ENCODE data around the gene IMPDH2.

Gene IMPDH2

DNA sequence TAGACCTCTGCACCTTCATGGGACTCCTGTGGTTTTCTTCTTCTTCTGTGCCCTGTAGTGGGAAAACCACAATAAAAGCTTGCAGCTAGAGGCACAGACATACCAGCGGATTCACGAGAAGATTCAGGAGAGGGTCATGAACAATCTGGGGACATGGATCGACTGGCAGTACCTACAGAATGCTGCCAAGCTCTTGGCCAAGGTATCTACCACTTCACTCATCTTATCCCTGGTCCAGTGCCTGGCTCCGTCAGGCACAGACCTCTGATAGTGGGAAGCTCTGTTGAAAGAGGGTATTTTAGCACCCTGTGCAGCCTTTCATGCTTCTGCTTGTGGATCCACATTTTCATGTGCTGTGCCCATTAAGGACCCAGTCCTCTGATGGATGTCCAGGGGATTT, 48.9 kb downstream of the IMPDH2 start:
- DNase-seq (ENCODE audit: low read depth), result no peak

DNA sequence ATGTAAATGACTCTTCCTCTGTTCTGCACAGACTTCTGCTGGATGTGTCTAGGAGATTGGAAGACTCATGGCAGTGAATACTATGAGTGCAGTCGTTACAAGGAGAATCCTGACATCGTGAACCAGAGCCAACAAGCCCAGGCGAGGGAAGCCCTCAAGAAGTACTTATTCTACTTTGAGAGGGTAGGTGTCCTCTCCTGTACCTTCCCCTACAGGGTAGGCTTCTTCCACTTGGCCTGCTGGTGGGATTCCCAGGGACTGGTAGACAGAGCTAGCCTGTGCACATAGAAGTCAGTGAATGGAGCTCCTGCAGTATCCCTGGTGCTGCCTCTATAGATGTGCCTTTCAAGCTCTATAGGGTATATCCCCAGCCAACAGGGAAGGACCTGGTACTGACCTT, 49.7 kb downstream of the IMPDH2 start:
- DNase-seq (ENCODE audit: low read depth), result no peak

All from activated gamma-delta T cell treated with anti-CD3 and anti-CD28 coated beads, Interleukin-2, amount 50 U/mL, for 16 hours (primary cell).